Measurements from ENCODE around the gene GPI.
A peak's percentile ranks its signal among the peaks of the same experiment; 100 is the strongest.

Gene GPI

DNA sequence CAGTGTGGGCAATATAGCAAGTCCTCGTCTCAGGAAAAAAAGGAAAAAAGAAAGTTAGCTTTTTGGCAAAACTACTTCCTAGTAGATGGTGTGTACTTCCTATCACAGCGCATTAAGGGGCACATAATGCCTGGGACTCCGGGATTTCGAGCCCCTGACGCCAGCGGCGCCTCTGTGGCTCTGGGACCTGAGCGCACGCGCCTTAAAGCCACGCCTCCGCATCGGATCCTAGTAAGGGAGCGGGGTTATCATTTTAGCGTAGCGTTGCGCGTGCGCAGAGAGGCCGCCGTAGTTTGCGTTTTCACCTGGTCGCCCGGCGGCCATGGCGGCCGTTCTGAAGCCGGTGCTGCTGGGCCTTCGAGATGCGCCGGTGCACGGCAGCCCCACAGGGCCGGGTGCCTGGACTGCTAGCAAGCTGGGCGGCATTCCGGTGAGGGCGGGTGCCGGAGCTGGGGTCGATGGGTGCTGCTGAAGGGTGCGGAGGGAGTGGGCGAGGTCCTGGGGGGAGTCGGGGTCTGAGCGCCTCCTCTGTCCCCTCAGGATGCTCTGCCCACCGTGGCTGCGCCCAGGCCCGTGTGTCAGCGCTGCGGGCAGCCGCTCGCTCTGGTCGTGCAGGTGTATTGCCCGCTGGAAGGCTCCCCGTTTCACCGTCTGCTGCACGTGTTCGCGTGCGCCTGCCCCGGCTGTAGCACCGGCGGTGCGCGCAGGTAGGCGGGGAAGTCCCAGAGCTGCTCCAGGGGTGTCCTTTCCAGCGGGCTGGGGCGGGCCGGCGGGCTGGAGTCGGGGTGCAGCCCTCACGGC is 39.3 kb downstream of the GPI start, which contains the start of gene PDCD2L:
TSS of gene PDCD2L (plus strand) at position 291 of the 801 bp plus-strand sequence. CDS start at position 323, 32 bp downstream.
- DNase-seq (ENCODE audit: low read depth) = peak; percentile 87

DNA sequence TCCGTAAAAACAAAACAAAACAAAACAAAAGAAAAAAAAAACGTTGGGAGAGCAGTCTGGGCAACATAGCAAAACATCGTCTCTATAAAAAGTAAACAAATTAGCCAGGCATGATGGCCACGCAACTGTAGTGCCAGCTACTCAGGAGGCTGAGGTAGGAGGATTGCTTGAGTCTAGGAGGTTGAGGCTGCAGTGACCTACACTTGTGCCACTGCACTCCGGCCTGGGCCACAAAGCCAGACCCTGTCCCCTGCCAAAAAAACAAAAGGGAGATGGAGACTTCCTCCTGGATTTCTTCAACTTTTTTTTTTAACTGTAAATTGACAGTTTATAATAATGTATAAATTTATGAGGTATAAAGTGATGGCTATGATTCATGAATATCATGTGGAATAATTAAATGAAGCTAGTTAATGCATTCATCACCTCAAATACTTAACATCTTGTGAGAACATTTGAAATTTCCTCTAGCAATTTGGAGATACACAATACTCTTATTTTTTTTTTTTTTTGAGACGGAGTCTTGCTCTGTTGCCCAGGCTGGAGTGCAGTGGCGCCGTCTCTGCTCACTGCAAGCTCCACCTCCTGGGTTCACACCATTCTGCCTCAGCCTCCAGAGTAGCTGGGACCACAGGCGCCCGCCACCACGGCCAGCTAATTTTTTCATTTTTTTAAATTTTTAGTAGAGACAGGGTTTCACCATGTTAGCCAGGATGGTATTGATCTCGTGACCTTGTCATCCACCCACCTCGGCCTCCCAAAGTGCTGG is 41.1 kb downstream of the GPI start:
- DNase-seq (ENCODE audit: low read depth) = no peak

DNA sequence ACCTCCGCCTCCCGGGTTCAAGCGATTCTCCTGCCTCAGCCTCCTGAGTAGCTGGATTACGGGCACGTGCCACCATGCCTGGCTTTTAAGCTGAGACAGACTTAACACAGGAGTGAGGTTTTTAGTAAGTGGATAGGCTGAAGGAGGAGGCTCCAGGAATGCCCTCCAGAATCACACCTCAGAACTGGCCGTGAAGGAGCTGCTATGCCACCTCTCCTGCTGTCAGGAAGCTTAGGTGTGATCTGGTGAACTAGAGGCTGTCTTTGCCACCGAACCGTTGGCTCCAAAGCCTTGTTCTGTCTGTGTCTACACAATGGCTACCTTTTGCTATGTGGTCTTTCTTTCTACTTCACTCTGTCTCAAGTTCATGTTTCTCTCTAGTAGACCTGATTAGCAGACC is 43.4 kb downstream of the GPI start:
- no peak for DNase-seq (ENCODE audit: low read depth)

DNA sequence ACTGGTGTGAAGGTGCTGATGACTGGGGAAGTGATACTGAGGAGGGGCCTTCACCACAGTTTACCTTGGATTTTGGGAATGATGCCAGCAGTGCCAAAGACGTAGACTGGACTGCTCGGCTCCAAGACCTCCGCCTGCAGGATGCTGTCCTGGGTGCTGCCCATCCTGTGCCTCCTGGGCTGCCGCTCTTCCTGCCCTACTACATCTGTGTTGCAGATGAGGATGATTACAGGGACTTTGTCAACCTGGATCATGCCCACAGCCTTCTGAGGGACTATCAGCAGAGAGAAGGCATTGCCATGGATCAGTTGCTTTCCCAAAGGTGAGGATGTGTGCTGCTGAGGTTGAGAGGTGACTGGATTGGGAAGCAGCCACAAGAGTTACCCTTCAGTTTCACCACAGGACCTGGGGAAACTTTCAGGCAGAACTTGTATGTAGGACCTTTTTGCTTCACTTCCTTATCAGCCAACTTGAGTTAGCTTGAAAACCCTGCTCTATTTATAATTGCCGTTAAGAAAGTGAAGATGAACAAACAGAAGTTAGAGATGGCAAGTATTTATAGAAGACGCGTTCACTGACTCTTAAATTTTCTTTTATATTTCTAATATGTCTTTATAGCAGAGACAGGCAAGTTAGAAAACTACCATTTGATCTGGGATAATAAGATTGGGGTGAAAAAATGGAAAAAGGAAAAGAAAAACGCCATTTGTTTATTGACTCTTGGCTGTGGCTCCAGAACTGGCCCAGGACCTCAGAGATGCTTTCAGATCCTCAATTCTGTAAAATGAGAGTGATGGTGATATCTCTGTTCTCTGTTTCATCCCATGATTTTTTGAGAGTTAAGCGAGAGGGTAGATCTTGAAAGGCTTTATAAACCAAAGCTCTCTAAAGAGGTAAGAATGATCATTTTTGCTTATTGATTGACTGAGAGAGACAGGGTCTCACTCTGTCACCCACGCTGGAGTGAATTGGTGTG is 44.5 kb downstream of the GPI start:
- DNase-seq (ENCODE audit: low read depth) = no peak

DNA sequence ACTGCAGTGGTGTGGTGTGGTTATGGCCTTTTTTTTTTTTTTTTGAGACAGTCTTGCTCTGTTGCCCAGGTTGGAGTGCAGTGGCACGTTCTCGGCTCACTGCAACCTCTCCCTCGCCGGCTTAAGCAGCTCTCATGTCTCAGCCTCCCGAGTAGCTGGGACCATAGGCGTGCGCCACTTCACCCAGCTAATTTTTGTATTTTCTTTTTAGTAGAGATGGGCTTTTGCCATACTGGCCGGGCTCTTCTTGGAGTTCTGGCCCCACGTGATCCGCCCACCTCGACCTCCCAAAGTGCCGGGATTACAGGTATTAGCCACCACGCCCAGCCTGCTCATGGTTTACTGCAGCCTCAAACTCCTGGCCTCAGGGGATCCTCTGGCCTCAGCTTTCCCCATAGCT is 46.2 kb downstream of the GPI start:
- DNase-seq (ENCODE audit: low read depth) = no peak

DNA sequence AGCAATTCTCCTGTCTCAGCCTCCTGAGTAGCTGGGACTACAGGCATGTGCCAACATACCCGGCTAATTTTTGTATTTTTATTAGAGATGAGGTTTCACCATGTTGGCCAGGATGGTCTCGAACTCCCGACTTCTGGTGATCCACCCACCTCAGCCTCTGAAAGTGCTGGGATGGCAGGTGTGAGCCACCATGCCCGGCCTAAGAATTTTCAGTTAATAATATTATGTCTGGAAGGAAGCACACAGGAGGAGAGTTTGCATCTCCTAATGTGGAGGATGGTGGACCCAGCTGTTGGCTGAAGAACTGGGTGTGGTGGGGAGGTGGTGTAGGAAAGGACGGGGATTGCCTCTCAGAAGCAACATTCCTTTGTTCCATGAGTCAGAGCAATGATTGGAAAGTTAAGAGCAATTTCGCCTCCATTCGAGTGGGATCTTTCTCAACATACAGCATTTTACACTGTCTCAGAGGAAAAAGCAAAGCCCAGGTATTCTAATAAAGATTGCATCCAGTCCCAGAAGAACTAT is 51.1 kb downstream of the GPI start:
- DNase-seq (ENCODE audit: low read depth) = no peak

DNA sequence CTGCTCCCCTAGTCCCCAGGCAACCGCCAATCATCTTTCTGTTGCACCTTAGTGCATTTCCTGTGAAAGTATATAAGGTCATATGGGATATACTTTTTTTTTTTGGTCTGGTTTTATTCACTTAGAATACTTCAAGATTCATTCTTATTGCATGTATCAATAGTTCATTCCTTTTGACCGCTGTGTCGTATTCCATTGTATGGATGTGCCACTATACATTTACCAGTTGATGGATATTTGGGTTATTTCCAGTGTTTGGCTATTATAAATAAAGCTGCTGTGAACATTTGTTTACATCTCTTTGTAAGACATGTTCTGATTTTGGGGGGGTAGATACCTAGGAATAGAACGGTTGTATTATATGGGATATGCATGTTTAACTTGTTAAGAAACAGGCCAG is 53.3 kb downstream of the GPI start:
- DNase-seq (ENCODE audit: low read depth) = no peak

DNA sequence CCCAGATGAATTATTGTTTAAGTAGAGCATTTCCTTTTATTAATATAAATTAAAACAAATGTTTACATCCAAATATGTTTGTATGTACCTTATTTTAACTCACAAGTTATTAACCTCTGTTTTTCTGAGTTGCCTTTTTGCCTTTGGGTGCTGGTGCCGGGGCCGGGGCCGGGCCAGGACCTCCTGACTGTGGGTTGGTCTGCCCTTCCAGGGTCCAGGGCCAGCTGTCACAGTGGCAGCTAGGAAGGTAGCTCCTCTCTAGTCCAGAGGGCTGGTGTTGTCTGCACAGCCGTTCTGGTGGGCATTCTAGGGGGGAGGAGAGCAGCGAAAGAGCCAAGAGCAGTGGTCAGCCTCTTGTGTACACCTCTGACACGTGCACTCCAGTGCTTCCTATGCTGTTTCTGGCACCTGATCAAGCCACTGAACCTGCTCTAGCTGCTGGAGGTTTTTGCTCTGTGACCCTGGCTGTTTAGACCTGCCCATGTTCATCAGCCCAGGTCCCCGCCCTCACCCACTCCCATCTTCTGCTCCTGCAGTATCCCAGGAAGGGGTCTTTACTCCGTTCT is 61.2 kb downstream of the GPI start:
- no peak for DNase-seq (ENCODE audit: low read depth)

DNA sequence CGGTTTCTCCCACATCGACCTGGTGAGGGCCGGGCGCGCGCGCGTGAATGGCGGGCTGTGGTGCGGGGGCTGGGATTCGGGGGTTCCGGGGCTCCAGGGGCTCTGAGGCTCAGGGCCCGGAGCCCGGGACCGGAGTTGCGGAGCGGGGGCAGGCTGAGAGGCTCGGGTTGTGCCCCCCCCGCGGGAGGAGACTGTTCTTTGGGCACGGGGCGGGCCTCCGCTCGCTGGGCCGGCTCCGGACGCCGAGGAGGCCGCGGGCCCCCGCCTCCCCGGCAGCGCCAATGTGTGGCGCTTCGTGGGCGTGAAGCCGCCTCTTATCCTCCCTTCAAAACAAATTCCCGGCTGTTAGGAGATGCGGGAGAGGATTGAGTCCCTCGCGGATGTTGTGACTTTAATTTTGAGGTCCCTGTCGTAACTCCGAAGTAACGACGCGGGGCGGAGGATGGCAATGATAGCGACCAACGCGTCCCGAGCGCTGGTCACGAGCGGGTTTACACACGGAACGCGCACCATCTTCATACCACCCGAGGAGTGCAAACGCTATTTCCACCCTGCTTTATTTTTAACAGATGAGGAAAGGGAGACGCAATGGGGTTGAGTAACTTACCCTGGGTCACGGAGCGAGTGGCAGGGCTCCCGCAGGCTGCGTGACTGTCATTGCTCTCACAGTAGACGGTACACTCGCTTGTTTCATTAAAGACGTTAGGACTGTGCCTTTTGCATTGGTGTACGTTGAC is 63.7 kb downstream of the GPI start:
- DNase-seq (ENCODE audit: low read depth) = peak; percentile 20

DNA sequence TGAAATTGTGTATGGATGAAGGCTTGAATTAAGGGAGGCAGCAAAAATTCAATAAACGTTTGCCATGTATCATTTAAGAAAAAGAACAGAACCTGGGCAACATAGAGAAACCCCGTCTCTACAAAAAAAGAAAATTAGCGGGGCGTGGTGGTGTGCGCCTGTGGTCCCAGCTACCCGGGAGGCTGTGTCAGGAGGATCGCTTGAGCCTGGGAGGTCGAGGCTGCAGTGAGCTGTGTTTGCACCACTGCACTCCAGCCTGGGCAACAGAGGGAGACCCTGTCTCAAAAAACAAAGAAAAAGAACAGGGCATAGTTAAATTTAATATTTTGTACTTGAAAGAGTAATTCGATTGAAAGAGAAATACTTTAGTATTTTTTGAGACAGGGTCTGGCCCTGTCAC is 64.6 kb downstream of the GPI start:
- DNase-seq (ENCODE audit: low read depth) = no peak

DNA sequence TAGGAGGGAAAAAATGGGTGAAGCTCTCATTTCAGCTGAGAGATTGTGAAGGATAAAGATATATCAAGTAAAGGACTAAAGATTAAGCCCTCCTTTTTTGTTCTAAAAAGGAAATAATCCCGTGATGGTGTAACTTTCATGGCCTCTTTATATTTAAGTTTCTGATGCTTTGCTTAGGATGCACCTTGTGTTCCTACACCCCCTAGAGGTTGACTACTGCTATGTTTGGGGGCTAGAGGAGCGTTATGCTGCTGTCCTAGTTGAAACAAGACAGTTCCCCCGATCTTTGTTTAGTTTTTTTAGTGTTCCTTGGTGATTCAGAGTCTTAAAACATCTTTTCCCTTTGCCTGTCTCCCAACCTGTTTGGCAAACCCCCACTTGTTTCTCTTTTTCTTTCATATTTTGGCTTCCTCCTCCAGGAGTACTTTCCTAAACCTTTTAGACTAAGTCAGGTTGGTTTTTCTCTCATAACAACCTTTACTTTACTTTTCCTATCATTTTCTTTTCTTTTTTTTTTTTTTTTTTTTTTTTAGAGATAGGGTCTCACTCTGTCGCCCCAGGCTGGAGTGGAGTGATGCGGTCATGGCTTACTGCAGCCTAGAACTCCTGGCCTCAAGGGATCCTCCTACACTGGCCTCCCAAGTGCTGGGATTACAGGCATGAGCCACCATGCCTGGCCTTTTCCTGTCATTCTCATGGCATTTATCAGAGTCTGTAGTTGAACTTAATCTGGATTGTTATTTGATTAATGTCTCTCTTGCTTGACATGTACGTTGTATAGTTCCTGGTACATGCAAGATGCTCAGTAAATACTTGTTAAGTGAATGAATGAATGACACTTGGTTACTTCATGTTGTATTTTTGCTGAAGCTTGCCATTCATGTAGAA is 66.0 kb downstream of the GPI start:
- DNase-seq (ENCODE audit: low read depth) = no peak

DNA sequence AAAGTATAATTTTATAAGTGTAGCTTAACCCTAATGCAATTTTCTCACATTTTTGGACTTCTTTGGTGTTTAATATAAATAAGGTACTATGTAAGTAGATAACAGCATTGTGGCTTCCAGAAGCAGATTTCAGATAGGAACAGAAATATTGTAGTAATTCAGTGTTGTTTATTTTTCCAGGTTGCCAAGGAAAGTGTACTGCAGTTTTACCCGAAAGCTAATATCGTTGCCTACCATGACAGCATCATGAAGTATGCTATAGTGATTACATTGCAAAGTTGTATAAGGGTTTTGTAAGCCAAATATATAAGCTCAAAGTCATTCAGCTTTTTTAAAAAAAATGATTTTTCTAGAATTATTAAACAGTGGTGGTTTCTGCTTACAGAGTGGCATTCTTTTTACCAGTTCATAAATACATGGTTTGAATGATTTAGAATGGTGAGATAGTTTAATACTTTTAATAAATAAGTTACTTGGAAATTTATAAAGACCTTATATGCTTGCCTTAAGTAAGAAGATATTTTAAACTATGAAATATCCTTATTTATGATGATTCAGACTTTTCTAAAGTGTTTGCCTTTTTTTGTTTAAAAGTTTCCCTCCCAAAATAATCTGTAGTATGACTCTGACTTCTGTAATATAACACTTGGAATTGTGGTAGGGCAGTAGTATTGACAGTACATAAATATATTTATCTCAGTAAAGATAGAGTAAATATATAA is 66.8 kb downstream of the GPI start:
- no peak for DNase-seq (ENCODE audit: low read depth)

DNA sequence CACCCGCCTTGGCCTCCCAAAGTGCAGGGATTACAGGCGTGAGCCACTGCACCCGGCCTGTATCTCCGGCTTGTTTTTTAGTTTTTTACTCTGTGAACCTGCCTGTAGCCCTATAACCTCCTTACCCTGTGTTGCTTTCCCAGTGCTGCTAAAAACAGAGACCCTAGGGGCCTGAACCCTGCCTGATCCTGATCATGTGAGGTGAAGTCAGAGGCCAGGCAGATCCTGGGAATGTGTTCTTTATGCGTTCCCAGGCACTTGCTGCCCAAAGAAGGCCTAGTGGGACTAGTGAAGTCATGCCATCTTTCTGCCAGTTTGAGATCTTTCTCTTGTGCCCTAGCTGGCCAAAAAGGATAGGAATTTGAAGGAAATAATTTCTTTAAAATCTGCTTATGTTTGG is 67.8 kb downstream of the GPI start:
- no peak for DNase-seq (ENCODE audit: low read depth)

DNA sequence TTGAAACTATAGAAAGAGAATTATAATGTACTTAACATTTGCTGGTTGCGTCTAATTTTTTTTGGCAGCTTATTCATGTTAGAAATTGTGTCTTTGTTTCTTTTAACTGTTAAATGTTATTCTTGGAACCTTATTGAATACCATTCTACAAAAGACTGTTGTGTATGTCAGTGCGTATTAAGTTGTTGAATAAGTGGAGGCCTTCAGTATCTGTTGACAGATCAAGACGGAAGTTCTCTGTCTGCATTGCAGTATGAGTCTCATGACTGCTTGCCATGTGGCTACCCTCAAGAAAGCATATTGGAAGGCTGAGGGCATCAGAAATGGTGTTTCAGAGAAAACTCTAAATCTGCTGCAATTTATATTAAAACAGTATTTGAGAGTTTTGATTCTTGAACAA is 71.7 kb downstream of the GPI start:
- no peak for DNase-seq (ENCODE audit: low read depth)

DNA sequence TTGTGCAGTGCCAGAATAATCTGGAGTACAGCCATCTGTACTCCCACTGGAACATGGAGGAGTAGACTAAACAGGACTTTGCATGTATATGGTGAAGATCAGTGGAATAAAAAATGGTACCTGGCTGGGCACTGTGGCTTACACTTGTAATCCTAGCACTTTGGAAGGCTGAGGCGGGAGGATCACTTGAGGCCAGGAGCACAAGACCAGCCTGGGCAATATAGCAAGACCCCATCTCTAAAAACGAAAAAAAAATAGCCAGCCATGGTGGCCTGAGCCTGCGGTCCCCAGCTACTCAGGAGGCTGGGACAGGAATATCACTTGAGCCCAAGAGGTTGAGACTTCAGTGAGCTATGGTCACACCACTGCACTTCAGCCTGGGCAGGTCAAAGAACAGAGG is 83.2 kb downstream of the GPI start:
- no peak for DNase-seq (ENCODE audit: low read depth)
